ENCODE results near the gene COL26A1.

Gene COL26A1

GRCh38 chr7:101582971-101583370, 220.3 kb downstream of the COL26A1 start:
- no peak for DNase-seq

DNA sequence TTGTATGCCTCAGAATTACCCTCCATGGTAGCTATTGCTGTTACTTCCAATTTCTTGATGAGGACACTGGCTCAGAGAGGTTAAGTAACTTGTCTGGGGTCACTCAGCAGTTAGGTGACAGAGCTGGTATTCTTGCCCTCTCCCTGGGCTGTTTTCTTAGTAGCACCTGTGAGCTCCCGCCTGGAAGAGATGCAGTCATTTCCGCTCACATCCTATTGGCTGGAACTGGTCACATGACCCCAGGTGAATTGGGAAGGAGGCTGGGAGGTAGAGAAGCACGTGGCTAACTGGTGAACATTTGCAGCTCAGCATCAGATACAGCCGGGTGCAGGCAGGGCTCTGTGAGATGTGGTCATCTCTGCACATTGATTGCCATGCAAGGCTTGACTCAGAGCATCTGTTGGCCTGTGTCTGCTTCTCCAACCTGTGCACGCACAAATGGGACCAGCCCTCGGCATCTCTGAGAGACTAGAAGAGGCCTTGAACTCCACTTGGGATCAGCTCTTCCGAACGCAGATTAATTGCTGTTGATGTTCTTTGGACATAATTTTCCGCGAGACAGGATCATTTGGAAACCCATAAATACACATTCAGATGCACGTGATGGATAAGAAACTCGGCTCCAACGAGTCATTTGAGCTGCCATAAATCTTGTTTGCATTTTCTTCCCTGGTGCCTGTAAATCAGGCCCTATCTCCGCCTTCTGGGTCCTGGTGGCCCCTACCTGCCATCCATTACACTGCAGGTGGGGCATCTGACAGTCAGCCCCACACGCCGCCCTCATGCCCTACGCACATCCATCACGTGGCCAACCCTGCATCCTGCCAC, 223.6 kb downstream of the COL26A1 start:
- no peak for DNase-seq

DNA sequence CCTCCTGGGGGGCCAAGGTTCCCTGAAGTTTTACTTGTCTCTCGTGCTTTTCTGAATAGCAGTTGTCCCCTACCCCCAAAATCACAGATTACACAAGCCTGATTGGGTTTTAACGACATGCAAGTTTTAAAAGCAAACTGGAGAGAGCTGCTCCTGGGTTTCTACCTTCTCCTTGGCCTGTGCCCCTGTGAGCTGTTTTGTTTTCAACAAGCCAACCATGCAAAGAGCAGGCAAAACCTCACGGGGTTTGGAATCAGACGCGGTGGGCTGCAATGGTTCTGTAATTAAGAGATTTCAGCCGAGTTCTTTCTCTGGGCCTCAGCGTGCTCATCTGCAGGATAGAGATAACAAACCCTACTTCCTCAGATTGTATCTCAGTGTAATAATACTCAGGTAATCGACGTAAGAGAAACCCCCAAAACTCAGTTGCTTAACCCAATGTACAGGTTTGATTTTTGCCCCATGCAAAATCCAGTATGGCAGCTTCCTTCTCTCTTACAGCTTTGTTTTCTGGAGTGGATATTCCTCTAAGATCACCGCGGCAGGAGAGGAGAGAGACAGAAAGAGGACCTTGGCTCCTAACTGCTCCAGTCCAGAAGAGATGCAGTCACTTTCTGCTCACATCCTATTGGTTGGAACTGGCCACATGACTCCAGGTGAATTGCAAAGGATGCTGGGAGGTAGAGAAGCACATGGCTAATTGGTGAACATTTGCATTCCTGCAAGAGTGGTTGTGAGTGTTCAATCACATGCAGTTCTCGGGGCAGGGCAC, 224.4 kb downstream of the COL26A1 start:
- DNase-seq: no peak

- no peak for DNase-seq
Measured at GRCh38 chr7:101588131-101588935, 225.7 kb downstream of the COL26A1 start.

- no peak for DNase-seq
Measured at GRCh38 chr7:101589052-101589451, 226.4 kb downstream of the COL26A1 start.

GRCh38 chr7:101589976-101590662, 227.4 kb downstream of the COL26A1 start:
- DNase-seq: no peak

DNA sequence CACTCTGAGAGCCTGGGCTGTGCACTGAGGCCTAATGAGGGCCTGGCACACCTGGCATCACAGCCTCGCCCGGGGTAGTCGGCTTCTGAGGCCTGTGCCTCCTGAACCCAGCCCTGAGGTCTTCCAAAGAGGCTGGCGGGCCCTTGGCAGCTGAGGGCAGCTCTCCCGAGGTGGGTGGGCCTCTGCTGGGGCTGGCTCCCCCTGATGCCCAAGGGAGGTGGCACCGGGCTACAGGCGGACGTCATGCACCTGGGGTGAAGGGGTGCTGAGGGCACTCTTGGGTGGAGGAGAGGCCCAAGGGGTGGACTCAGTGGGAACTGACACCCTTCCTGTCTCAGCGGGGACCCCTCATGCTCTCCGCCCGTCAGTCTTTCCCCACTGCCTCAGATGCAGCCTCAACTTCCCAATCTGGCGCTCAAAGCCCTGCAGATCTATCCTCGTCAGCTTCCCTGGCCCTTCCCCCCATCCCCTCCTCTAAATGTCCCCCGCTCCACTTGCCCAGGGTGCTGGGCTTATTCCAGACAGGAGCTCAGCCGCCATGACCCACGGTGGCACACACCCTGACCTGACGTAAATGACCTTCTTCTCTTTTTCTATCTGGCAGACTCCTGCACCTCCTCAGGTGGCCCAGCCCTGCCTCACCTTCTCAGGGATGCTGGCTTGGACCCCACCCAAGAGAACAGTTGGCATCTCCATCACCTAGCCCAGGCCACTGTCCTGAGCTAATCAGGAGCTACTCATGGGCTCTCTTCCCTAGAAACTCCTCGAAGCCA, 228.2 kb downstream of the COL26A1 start:
- DNase-seq: no peak

GRCh38 chr7:101591504-101591903, 228.8 kb downstream of the COL26A1 start:
- no peak for DNase-seq

GRCh38 chr7:101593556-101593955, 230.9 kb downstream of the COL26A1 start:
- DNase-seq: no peak

DNA sequence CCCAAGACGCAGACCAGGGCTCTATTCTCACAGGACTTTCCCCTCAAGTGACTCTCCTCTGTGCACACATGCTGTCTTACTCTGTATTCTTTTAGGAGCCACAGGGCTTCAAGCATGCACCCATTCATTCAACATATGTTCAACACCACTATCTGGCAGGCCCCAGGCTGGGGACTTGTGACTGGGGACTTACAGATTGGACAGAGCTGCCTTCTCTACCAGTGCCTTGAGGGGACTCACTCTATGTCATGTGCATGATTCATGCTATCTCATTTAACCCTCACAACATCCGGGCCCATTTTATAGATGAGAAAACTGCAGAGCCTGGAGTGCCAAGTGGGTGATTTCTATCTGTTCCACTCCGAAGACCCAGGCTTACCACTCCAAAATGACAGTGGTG, 232.1 kb downstream of the COL26A1 start:
- no peak for DNase-seq

- DNase-seq: no peak
Measured at GRCh38 chr7:101595246-101595645, 232.6 kb downstream of the COL26A1 start.

DNA sequence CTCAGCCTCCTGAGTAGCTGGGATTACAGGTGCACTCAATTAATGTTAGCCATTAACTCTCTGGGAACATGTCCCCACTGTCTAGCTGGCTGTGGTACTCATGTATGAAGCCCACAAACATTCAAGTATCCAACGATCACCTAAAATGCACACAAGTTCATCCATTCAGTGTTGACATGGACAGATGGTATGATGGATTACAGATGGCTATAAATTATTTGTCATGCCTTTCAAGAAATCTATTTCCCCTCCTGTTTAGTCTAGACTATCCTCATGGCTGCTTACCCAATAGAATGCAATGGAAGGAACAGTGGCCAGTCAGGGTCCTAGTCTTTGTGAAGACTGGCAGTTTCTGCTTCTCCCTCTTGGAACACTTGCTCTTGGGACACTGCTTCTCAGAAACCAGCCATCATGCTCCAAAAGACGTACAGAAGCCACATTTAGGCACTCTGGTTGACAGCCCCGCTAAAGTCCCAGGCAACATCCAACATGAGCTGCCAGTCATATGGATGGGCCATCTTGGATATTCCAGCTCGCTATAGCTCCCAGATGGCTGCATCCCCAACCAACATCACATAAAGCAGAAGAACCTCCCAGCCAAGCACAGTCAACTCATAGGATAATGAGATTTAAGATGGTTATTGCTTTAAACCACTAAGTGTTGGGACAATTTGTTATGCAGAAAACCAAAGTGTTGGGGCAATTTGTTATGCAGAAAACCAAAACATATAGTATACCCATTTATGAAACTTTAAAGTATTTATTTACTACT, 233.3 kb downstream of the COL26A1 start:
- no peak for DNase-seq

DNA sequence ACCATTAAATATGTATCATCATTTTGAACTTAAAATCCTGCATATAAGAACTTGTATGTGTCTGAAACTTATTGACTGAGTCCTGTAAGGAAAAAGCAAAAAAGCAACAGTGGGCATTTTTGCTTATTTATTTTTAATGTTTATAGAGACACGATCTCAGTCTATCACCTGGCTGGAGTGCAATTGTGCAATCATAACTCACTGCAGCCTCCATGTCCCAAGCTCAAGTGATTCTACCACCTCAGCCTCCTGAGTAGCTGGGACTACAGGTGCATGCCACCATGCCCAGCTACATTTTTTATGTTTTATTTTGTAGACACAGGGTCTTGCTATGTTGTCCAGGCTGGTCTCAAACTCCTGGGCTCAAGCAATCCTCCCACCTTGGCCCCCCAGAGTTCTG, 234.2 kb downstream of the COL26A1 start:
- no peak for DNase-seq

- DNase-seq: no peak
Measured at GRCh38 chr7:101597941-101598340, 235.3 kb downstream of the COL26A1 start.

DNA sequence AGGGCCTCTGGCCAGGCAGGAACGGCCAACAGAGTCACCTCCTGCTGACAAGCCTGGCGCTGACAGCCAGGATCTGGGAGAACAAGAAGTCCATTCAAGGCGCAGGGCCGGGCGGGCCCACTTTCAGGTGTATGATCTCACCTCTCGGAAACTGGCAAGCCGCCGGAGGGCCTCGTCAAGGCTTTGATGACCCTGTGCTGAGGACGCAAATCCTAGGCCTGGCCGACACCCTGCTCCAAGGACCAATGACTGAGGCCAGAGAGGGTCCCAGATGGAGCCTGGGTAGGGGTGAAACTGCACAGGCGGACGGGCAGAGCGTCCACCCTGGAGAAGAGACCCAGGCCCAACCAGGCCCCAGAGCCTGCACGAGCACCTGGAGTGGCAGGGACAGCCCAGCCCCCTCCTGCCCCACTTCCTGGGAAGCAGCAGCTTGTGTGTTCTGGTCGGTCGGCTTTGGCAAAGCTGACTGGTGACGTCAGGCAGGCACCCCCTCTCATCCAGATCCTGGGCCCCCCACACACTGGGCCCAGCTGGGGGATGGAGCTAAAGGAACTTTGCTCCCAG, 235.8 kb downstream of the COL26A1 start:
- no peak for DNase-seq

DNA sequence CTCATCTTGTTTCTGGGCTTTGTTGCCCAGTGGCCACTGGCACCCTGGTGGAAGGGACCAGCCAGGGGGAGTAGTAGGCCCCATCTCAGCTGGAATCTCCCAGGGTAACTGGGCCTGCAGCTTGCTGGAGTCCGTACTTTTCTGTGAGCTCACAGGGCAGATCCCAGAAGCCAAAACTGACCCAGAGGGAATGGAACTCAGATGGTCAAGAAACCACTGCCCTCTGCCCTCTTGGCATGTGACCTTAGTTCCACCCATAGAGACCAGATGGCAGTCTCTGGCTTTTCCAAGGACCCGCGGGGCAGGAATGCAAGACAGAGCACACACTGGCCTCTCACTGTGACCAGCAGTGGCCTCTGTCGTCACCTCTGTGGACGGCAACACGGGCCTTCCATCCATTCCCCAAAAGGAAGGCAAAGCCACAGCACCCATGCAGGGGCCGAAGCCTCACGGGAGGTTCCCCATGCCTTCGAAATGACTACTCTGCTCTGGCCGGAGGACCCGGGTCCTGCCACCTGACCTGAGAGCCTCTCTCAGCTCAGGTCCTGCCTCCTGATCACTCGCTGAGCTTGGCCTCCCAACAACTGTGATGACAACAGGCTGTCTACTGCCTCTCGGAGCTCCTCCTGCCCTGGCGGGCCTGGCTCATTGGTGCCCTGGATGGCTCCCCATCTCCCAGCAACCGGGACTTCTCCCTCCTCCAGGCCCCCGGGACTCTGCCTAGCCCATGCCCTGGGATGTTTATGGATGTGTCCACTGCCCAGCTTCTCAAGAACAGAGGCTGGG, 236.5 kb downstream of the COL26A1 start:
- no peak for DNase-seq

DNA sequence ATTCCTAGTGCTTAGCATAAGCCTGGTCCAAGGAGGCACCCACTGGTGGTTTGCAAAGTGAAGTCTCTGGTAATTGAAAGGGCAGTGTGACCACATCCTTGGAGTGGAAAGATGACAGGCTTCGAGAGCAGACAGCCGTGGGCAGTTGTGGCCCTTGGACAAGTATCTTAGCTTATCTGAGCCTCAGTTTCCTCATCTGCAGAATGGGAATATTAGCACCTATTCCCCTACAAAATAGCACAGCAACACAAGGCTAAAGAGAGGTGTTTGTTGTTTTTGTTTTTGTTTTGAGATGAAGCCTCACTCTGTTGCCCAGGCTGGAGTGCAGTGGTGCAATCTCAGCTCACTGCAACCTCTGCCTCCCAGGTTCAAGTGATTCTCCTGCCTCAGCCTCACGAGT, 237.1 kb downstream of the COL26A1 start:
- DNase-seq: no peak

- DNase-seq: no peak
Measured at GRCh38 chr7:101602082-101602481, 239.4 kb downstream of the COL26A1 start.

DNA sequence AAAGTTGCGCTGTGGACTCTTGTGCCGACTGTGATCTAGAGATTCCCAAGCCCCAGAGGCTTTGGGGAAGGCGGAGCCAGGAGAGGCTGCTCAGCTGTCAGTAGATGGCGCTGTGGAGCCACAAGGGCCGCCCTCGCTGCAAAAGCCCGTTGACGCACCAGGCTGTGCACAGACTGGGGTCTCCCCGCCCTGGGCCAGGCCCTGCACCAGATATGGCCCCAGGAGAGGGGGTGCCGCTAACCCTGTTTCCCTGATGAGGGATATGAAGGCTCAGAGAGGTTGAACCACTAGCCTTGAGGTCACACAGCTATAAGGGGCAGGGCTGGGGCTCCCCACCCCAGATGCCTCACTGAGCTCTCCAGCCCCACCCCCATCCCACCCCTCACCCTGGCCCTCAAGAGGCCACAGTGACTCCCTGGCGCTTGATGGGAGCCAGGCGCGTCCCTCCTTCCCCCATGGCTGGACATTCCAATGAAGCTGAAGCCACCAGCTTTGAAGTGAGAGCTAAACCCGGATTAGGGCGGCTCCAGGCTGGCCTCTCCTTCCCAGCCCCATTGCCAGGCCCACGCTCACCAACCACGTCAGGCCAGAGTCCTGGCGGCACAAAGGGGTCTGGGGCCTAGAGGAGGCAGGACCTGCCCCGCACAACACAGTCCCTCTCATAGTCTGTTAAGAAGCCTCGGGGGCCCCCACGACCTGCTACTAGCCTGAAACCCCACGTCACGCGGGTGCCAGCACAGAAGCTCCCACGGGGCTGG, 240.0 kb downstream of the COL26A1 start:
- DNase-seq: peak; percentile 57
